Loucy (cell line): ENCODE data around the gene SDK2.

Experiments used
- CTCF ChIP-seq: fragments of 200-600 bp; sonication (generic); conservative IDR thresholded peaks from 2 replicates; pipeline ENCODE4 v1.5.1; 2014; ENCODE audit warnings: mild to moderate bottlenecking, antibody characterized with exemption, low read length
- EZH2phosphoT487 ChIP-seq: fragments of 200-600 bp; IDR thresholded peaks from 2 replicates; pipeline ENCODE4 v1.6.1; 2018; ENCODE audit warnings: antibody characterized with exemption, mild to moderate bottlenecking, moderate library complexity, borderline replicate concordance

GRCh38 chr17:73544333-73544732 lies 99.9 kb downstream of the SDK2 start:
- TF ChIP-seq CTCF = no peak
- no peak for TF ChIP-seq EZH2phosphoT487
